ENCODE data around the gene DERL2.
"Not testable (repeated sequence)": the region's sequence is repeated elsewhere in the genome, so short reads cannot be mapped to it uniquely, and the experiment has no call there.

DERL2 gene

GRCh38 chr17:5431949-5432556, 53.9 kb downstream of the DERL2 start:
- Histone ChIP-seq H3K4me3 (ENCODE audit: low read length) (no peak overlapping the region), H3K9me3 (ENCODE audit: control insufficient read depth, low read depth, low read length) (no peaks in the 10 kb centered on the region), H3K27me3 (ENCODE audit: control insufficient read depth, insufficient read depth, low read length) (no peaks in the 10 kb centered on the region), H3K4me1 (ENCODE audit: control insufficient read depth, low read depth, low read length) (no peaks in the 10 kb centered on the region), H3K9ac (ENCODE audit: low read length) (no peak overlapping the region), H3K27ac (ENCODE audit: low read length) (no peak overlapping the region), H3K36me3 (ENCODE audit: control insufficient read depth, low read depth, low read length) (peaks cover 87% of the 10 kb centered on the region)

GRCh38 chr17:5431234-5431633, 54.7 kb downstream of the DERL2 start:
- H3K4me1 ChIP-seq (ENCODE audit: control insufficient read depth, low read depth, low read length); H3K9ac ChIP-seq (ENCODE audit: low read length); H3K4me3 ChIP-seq (ENCODE audit: low read length); H3K27me3 ChIP-seq (ENCODE audit: control insufficient read depth, insufficient read depth, low read length); H3K27ac ChIP-seq (ENCODE audit: low read length); H3K9me3 ChIP-seq (ENCODE audit: control insufficient read depth, low read depth, low read length): not testable (repeated sequence)
- peaks cover 87% of the 10 kb centered on the region for H3K36me3 ChIP-seq (ENCODE audit: control insufficient read depth, low read depth, low read length)

- Histone ChIP-seq H3K4me1 (ENCODE audit: control insufficient read depth, low read depth, low read length) (no peaks in the 10 kb centered on the region), H3K27me3 (ENCODE audit: control insufficient read depth, insufficient read depth, low read length) (no peaks in the 10 kb centered on the region), H3K27ac (ENCODE audit: low read length) (no peak overlapping the region), H3K9me3 (ENCODE audit: control insufficient read depth, low read depth, low read length) (no peaks in the 10 kb centered on the region), H3K9ac (ENCODE audit: low read length) (no peak overlapping the region), H3K36me3 (ENCODE audit: control insufficient read depth, low read depth, low read length) (peaks cover 89% of the 10 kb centered on the region), H3K4me3 (ENCODE audit: low read length) (no peak overlapping the region)
These were observed 55.5 kb downstream of the DERL2 start for GRCh38 chr17:5430413-5430999.

GRCh38 chr17:5429191-5429887, 56.6 kb downstream of the DERL2 start:
- H3K27ac ChIP-seq (ENCODE audit: low read length) = no peak overlapping the region
- H3K36me3 ChIP-seq (ENCODE audit: control insufficient read depth, low read depth, low read length) = peaks cover 89% of the 10 kb centered on the region
- H3K27me3 ChIP-seq (ENCODE audit: control insufficient read depth, insufficient read depth, low read length) = no peaks in the 10 kb centered on the region
- H3K9me3 ChIP-seq (ENCODE audit: control insufficient read depth, low read depth, low read length) = no peaks in the 10 kb centered on the region
- no peak overlapping the region for H3K4me3 ChIP-seq (ENCODE audit: low read length)
- no peaks in the 10 kb centered on the region for H3K4me1 ChIP-seq (ENCODE audit: control insufficient read depth, low read depth, low read length)
- no peak overlapping the region for H3K9ac ChIP-seq (ENCODE audit: low read length)

- Histone ChIP-seq H3K4me1 (ENCODE audit: control insufficient read depth, low read depth, low read length) (peaks cover 5% of the 10 kb centered on the region), H3K27me3 (ENCODE audit: control insufficient read depth, insufficient read depth, low read length) (no peaks in the 10 kb centered on the region), H3K27ac (ENCODE audit: low read length) (no peak overlapping the region), H3K36me3 (ENCODE audit: control insufficient read depth, low read depth, low read length) (peaks cover 88% of the 10 kb centered on the region), H3K9ac (ENCODE audit: low read length) (no peak overlapping the region), H3K4me3 (ENCODE audit: low read length) (no peak overlapping the region), H3K9me3 (ENCODE audit: control insufficient read depth, low read depth, low read length) (no peaks in the 10 kb centered on the region)
These were observed 60.2 kb downstream of the DERL2 start for GRCh38 chr17:5425826-5426225.

- peaks cover 84% of the 10 kb centered on the region for H3K36me3 ChIP-seq (ENCODE audit: control insufficient read depth, low read depth, low read length)
- H3K9me3 ChIP-seq (ENCODE audit: control insufficient read depth, low read depth, low read length) = no peaks in the 10 kb centered on the region
These were observed 61.1 kb downstream of the DERL2 start for GRCh38 chr17:5424909-5425308.

GRCh38 chr17:5422505-5422904, 63.5 kb downstream of the DERL2 start:
- Histone ChIP-seq H3K27ac (ENCODE audit: low read length) (no peak overlapping the region), H3K4me3 (ENCODE audit: low read length) (no peak overlapping the region), H3K9me3 (ENCODE audit: control insufficient read depth, low read depth, low read length) (no peaks in the 10 kb centered on the region), H3K36me3 (ENCODE audit: control insufficient read depth, low read depth, low read length) (peaks cover 62% of the 10 kb centered on the region), H3K9ac (ENCODE audit: low read length) (no peak overlapping the region), H3K27me3 (ENCODE audit: control insufficient read depth, insufficient read depth, low read length) (no peaks in the 10 kb centered on the region), H3K4me1 (ENCODE audit: control insufficient read depth, low read depth, low read length) (peaks cover 7% of the 10 kb centered on the region)

More at GRCh38 chr17:5424909-5425308, 61.1 kb downstream of the DERL2 start:
- Histone ChIP-seq H3K27me3 (ENCODE audit: control insufficient read depth, insufficient read depth, low read length) (no peaks in the 10 kb centered on the region), H3K9ac (ENCODE audit: low read length) (no peak overlapping the region), H3K4me1 (ENCODE audit: control insufficient read depth, low read depth, low read length) (peaks cover 7% of the 10 kb centered on the region), H3K4me3 (ENCODE audit: low read length) (no peak overlapping the region), H3K27ac (ENCODE audit: low read length) (no peak overlapping the region)
